Measurements from ENCODE around the gene THBS2. TPM values are rescaled to one million over a fixed set of nuclear protein-coding genes. Genes with fewer than 3 reads are reported as not detected.
A peak's percentile ranks its signal among the peaks of the same experiment; 100 is the strongest.

The THBS2 gene
- total and polyA plus RNA-seq, 4 experiments from 2014 or later = 0.09 to 0.14 TPM; not detected in 2

DNA sequence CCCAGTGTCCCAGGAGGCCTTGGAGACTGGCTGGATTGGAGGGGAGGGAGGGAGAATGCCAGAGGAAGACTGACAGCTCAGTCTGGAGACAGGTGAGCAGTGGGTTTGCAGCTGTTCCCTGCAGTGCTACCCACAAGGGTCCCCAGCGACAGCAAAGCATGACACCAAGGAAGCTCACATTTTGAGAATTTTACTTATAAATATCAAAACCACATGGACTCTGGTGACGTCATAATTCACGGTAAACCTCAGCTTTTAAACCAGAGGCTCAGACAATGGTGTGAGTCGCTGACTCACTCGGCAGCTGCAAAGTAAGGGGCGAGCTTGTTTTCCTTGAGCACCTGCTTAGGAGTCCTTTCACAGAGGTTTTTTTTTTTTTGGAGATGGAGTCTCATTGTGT lies 65.2 kb downstream of the THBS2 start:
- no peaks in the 10 kb centered on the region for H3K36me3 Mint-ChIP-seq
- H3K27me3 Mint-ChIP-seq = peaks cover 6 to 7% of the 10 kb centered on the region in 2 donors
- no peak overlapping the region for H3K27ac ChIP-seq (ENCODE audit: low read depth, low read length)
- no peaks in the 10 kb centered on the region for H3K4me1 ChIP-seq (ENCODE audit: insufficient read depth, low read length)
- no peak overlapping the region for H3K4me3 ChIP-seq (ENCODE audit: low read length in 2 of 2)
- H3K27me3 ChIP-seq (ENCODE audit: insufficient read depth, low read length) = no peaks in the 10 kb centered on the region
- peaks cover 0 to 4% (median 2%) of the 10 kb centered on the region in 4 donors for H3K4me1 Mint-ChIP-seq
- no peak overlapping the region for H3K27ac Mint-ChIP-seq
- DNase-seq = no peak
- intact Hi-C loops (cut with micrococcal nuclease) = no loop called here
- no peaks in the 10 kb centered on the region for H3K9me3 Mint-ChIP-seq
- POLR2A ChIA-PET (ENCODE audit: partially characterized antibody) = no interaction called here
- no peaks in the 10 kb centered on the region for H3K36me3 ChIP-seq (ENCODE audit: insufficient read depth, low read length)
- H3K4me3 Mint-ChIP-seq = no peak overlapping the region
- no peaks in the 10 kb centered on the region for H3K9me3 ChIP-seq (ENCODE audit: control insufficient read depth in 1 of 2, low read length in 2 of 2)
- CTCF ChIA-PET (ENCODE audit: partially characterized antibody) = no interaction called here

DNA sequence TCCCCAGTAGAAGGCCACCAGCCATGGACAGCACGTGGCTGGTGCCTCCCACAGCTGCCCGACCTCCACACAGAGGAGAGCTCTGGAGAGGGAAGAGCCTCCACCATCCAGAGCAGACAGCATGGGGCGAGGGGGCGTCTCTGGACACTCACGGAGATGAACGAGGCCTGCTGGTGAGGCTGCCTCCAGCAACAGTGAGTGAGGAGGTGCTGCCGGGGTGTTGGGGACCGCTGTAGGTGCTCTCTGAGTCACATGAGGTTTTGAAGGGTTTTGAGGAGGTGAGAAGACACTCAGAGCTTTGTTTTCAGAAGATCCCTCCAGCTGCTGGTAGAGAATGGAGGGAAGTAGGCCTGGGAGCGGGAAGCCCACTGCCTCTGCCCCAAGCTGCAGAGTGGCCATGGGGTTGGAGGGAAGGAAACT lies 65.6 kb downstream of the THBS2 start:
- H3K36me3 ChIP-seq (ENCODE audit: insufficient read depth, low read length) = no peaks in the 10 kb centered on the region
- Mint-ChIP-seq H3K36me3 (no peaks in the 10 kb centered on the region), H3K4me1 (peaks cover 0 to 4% (median 2%) of the 10 kb centered on the region in 4 donors), H3K27me3 (peaks cover 3 to 4% of the 10 kb centered on the region in 2 donors), H3K27ac (no peak overlapping the region), H3K4me3 (no peak overlapping the region), H3K9me3 (no peaks in the 10 kb centered on the region)
- H3K9me3 ChIP-seq (ENCODE audit: control insufficient read depth in 1 of 2, low read length in 2 of 2) = no peaks in the 10 kb centered on the region
- DNase-seq = no peak
- ChIA-PET CTCF (ENCODE audit: partially characterized antibody) (no interaction called here), POLR2A (ENCODE audit: partially characterized antibody) (no interaction called here)
- H3K27ac ChIP-seq (ENCODE audit: low read depth, low read length) = no peak overlapping the region
- H3K27me3 ChIP-seq (ENCODE audit: insufficient read depth, low read length) = no peaks in the 10 kb centered on the region
- no peak overlapping the region for H3K4me3 ChIP-seq (ENCODE audit: low read length in 2 of 2)
- H3K4me1 ChIP-seq (ENCODE audit: insufficient read depth, low read length) = no peaks in the 10 kb centered on the region
- intact Hi-C loops (cut with micrococcal nuclease) = no loop called here

DNA sequence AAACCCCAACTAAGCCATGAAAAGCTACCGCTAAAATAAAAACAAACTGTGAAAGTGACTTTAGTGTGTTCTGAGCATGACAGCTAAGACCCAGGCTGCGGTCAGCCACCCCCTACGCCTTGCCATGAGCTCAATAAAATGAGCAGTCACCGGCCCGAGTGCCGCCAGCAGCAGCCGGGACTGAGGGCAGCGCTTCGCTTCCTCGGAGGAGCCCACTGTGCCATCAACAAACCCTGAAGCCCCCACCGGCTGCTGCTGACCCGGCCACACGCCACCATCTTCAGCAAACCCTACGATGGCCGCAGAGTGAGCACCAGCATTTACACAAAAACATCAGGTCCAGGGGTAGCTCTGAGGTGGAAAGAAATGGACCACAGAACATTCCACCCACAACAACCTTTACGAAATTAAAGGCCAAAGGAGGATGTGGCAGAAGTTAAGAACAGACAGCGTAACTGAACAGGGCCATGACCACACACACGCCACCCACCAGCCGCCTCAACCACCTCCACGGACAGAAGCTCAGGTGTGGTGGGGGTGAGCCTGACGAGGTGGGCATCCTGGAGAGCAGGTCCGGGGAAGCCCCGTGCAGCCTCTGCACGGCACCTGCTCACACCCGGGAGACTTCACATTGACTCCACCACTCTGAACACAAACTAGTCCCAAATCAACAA lies 67.0 kb downstream of the THBS2 start:
- H3K4me1 Mint-ChIP-seq = peaks cover 0 to 4% (median 2%) of the 10 kb centered on the region in 4 donors
- no peaks in the 10 kb centered on the region for H3K4me1 ChIP-seq (ENCODE audit: insufficient read depth, low read length)
- peaks cover 2 to 7% of the 10 kb centered on the region in 2 donors for H3K27me3 Mint-ChIP-seq
- H3K4me3 ChIP-seq (ENCODE audit: low read length in 2 of 2) = no peak overlapping the region
- no peak overlapping the region for H3K27ac ChIP-seq (ENCODE audit: low read depth, low read length)
- H3K9me3 Mint-ChIP-seq = no peaks in the 10 kb centered on the region
- no peaks in the 10 kb centered on the region for H3K36me3 ChIP-seq (ENCODE audit: insufficient read depth, low read length)
- H3K27me3 ChIP-seq (ENCODE audit: insufficient read depth, low read length) = no peaks in the 10 kb centered on the region
- no peaks in the 10 kb centered on the region for H3K36me3 Mint-ChIP-seq
- no peak for DNase-seq
- ChIA-PET POLR2A (ENCODE audit: partially characterized antibody) (no interaction called here), CTCF (ENCODE audit: partially characterized antibody) (interaction anchor here (1.0 kb wide), 1 partner anchor 9 kb away, joined by 3 read pairs; no protein-coding TSS in a partner anchor)
- H3K9me3 ChIP-seq (ENCODE audit: control insufficient read depth in 1 of 2, low read length in 2 of 2) = no peaks in the 10 kb centered on the region
- H3K27ac Mint-ChIP-seq = no peak overlapping the region
- intact Hi-C loops (cut with micrococcal nuclease) = no loop called here
- no peak overlapping the region for H3K4me3 Mint-ChIP-seq

DNA sequence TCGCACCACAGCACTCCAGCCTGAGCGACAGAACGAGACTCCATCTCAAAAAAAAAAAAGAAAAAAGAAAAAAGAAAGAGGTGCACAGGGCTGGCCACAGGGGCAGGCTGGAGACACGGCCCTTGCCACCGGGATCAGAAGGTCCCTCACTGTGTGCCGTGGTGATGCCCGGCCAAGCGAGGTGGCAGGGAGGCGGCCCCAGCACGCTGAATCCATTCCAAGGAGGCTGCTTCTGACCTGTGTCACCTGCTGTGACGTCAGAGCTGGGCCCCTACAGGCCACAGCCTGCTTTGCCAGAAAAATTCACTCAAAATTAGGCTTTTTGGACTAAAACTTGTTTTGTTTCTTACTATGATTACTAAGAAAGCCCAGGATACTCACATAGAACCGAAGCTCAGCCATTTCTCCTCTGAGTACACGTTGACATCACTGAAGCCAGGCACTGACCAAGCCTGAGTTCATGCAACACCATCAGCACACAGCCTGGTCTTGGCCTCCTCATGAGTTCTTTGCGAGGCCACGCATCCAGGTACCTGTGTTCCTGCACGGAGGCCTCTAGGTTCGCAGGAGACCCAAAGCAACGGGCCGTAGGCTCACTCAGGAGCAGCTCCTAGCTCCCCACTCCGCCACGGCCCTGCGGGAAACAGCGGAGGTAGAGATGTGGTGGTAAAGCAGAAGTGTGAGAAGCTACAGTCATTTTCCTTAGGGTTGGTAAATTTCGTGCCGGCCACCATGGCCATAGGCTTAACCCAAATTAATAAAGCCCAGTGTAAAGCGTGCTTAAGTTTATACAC lies 67.8 kb downstream of the THBS2 start:
- no peak overlapping the region for H3K4me3 ChIP-seq (ENCODE audit: low read length in 2 of 2)
- POLR2A ChIA-PET (ENCODE audit: partially characterized antibody) = no interaction called here
- H3K27ac ChIP-seq (ENCODE audit: low read depth, low read length) = no peak overlapping the region
- H3K9me3 ChIP-seq (ENCODE audit: control insufficient read depth in 1 of 2, low read length in 2 of 2) = no peaks in the 10 kb centered on the region
- peaks cover 0 to 5% of the 10 kb centered on the region in 2 donors for H3K27me3 Mint-ChIP-seq
- peaks cover 0 to 3% (median 0%) of the 10 kb centered on the region in 8 donors for H3K9me3 Mint-ChIP-seq
- no peaks in the 10 kb centered on the region for H3K27me3 ChIP-seq (ENCODE audit: insufficient read depth, low read length)
- intact Hi-C loops (cut with micrococcal nuclease) = no loop called here
- peak overlapping the region in 1 of 7 donors; percentile 13 for H3K27ac Mint-ChIP-seq
- CTCF ChIA-PET (ENCODE audit: partially characterized antibody) = no interaction called here
- DNase-seq = no peak
- H3K4me1 Mint-ChIP-seq = peaks cover 0 to 4% (median 2%) of the 10 kb centered on the region in 4 donors
- no peak overlapping the region for H3K4me3 Mint-ChIP-seq
- H3K36me3 Mint-ChIP-seq = no peaks in the 10 kb centered on the region
- H3K36me3 ChIP-seq (ENCODE audit: insufficient read depth, low read length) = no peaks in the 10 kb centered on the region
- no peaks in the 10 kb centered on the region for H3K4me1 ChIP-seq (ENCODE audit: insufficient read depth, low read length)

DNA sequence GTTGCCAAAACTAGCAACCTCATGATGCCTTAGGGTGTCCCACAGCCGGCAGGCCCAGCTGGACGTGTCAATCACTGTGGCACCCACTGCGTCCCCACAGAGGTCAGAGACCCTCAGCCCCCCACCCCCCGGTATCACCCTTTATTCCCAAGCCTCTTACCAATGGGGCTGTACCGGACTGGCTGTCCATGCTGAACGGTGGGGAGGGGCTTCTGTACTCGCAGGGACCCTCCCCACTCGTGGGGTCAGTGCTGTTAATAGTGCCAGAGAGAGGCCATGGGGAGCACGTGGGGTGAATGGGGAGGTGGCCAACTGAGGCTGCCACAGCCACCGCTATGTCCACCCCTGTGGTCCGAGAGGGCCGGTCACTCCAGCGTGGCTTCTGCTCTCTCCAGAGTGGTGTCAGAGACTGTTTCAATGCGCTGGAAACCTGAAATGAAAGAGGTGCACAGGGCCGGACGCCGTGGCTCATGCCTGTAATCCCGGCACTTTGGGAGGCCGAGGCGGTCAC lies 68.6 kb downstream of the THBS2 start:
- Histone ChIP-seq H3K27me3 (ENCODE audit: insufficient read depth, low read length) (no peaks in the 10 kb centered on the region), H3K36me3 (ENCODE audit: insufficient read depth, low read length) (no peaks in the 10 kb centered on the region), H3K4me1 (ENCODE audit: insufficient read depth, low read length) (no peaks in the 10 kb centered on the region), H3K27ac (ENCODE audit: low read depth, low read length) (no peak overlapping the region), H3K9me3 (ENCODE audit: control insufficient read depth in 1 of 2, low read length in 2 of 2) (no peaks in the 10 kb centered on the region), H3K4me3 (ENCODE audit: low read length in 2 of 2) (no peak overlapping the region)
- POLR2A ChIA-PET (ENCODE audit: partially characterized antibody) = no interaction called here
- no peak overlapping the region for H3K4me3 Mint-ChIP-seq
- CTCF ChIA-PET (ENCODE audit: partially characterized antibody) = no interaction called here
- H3K9me3 Mint-ChIP-seq = peaks cover 0 to 3% (median 0%) of the 10 kb centered on the region in 8 donors
- no peak for DNase-seq
- peaks cover 2 to 5% of the 10 kb centered on the region in 2 donors for H3K27me3 Mint-ChIP-seq
- intact Hi-C loops (cut with micrococcal nuclease) = no loop called here
- H3K36me3 Mint-ChIP-seq = no peaks in the 10 kb centered on the region
- H3K4me1 Mint-ChIP-seq = peaks cover 0 to 4% (median 2%) of the 10 kb centered on the region in 4 donors
- no peak overlapping the region for H3K27ac Mint-ChIP-seq

DNA sequence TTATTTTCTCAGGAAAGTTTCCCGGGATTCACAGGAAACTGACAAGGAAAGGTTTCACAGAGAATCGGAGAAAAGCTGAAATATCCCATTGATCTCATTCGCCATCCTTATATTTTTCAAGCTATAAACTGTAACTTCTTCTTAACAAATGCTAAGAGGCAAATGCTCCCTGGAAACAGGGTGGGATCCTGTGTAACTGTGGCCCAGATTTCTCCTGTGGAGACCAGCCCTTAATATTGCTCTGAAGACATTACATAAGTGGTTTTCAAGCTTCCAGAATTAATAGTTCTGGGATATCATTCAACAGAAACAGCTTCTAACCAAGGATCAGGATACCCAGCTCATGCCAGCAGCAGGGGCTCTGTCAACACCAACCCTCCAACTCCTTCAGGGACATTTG lies 69.2 kb downstream of the THBS2 start:
- H3K4me3 ChIP-seq (ENCODE audit: low read length in 2 of 2) = no peak overlapping the region
- ChIA-PET CTCF (ENCODE audit: partially characterized antibody) (no interaction called here), POLR2A (ENCODE audit: partially characterized antibody) (no interaction called here)
- Mint-ChIP-seq H3K36me3 (no peaks in the 10 kb centered on the region), H3K4me1 (peaks cover 0 to 4% (median 2%) of the 10 kb centered on the region in 4 donors), H3K27me3 (peaks cover 2 to 5% of the 10 kb centered on the region in 2 donors), H3K9me3 (peaks cover 0 to 3% (median 0%) of the 10 kb centered on the region in 8 donors), H3K4me3 (no peak overlapping the region), H3K27ac (no peak overlapping the region)
- no peaks in the 10 kb centered on the region for H3K27me3 ChIP-seq (ENCODE audit: insufficient read depth, low read length)
- H3K36me3 ChIP-seq (ENCODE audit: insufficient read depth, low read length) = no peaks in the 10 kb centered on the region
- intact Hi-C loops (cut with micrococcal nuclease) = no loop called here
- H3K27ac ChIP-seq (ENCODE audit: low read depth, low read length) = no peak overlapping the region
- DNase-seq = no peak
- H3K9me3 ChIP-seq (ENCODE audit: control insufficient read depth in 1 of 2, low read length in 2 of 2) = no peaks in the 10 kb centered on the region
- no peaks in the 10 kb centered on the region for H3K4me1 ChIP-seq (ENCODE audit: insufficient read depth, low read length)

DNA sequence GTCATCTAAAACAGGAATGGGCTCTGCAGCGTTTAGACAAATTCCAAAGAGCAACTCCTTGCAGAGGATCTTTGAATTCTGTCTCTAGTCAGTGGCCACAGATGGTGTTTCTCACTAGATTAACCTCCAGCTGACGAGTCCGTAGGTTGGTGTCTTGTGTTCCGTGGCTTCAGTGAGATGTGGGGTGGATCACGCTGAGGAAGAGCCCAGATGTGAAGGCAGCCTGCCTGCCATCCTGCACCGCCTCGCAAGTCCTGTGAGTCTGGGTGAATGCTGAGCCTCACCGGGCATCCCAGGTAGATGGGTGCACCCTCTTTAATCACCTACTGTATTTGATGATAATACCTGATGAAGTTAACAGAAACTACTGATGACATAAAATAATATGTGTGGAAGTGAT lies 70.4 kb downstream of the THBS2 start:
- H3K27ac Mint-ChIP-seq = no peak overlapping the region
- peaks cover 0 to 2% (median under 1%) of the 10 kb centered on the region in 4 donors for H3K4me1 Mint-ChIP-seq
- H3K9me3 Mint-ChIP-seq = peaks cover 0 to 3% (median 0%) of the 10 kb centered on the region in 8 donors
- Histone ChIP-seq H3K27me3 (ENCODE audit: insufficient read depth, low read length) (no peaks in the 10 kb centered on the region), H3K4me1 (ENCODE audit: insufficient read depth, low read length) (no peaks in the 10 kb centered on the region), H3K9me3 (ENCODE audit: control insufficient read depth in 1 of 2, low read length in 2 of 2) (no peaks in the 10 kb centered on the region), H3K27ac (ENCODE audit: low read depth, low read length) (no peak overlapping the region), H3K4me3 (ENCODE audit: low read length in 2 of 2) (no peak overlapping the region), H3K36me3 (ENCODE audit: insufficient read depth, low read length) (no peaks in the 10 kb centered on the region)
- DNase-seq = no peak
- no peak overlapping the region for H3K4me3 Mint-ChIP-seq
- intact Hi-C loops (cut with micrococcal nuclease) = no loop called here
- no peaks in the 10 kb centered on the region for H3K36me3 Mint-ChIP-seq
- ChIA-PET CTCF (ENCODE audit: partially characterized antibody) (no interaction called here), POLR2A (ENCODE audit: partially characterized antibody) (no interaction called here)
- H3K27me3 Mint-ChIP-seq = peaks cover 4 to 7% of the 10 kb centered on the region in 2 donors
